Osteoblast (primary cell): Measurements from ENCODE around the gene ATP1A3. TPM values are rescaled to one million over a fixed set of nuclear protein-coding genes. Genes with fewer than 3 reads are reported as not detected.
A peak's percentile ranks its signal among the peaks of the same experiment; 100 is the strongest.

ENCODE experiments used
- DNase-seq: peaks from one replicate; pipeline ENCODE4 v3.0.0; 2011; ENCODE audit warnings: low spot score, mixed read lengths; ENCODE audit not compliant: insufficient read length; ENCODE audit errors: missing footprints
- H2AFZ ChIP-seq: 2 replicates; pipeline ENCODE4 v1.6.0; 2011; ENCODE audit warnings: mild to moderate bottlenecking, low read length
- H3K27ac ChIP-seq: 2 replicates; pipeline ENCODE4 v1.5.1; 2011; ENCODE audit warnings: mild to moderate bottlenecking, low read depth, low read length, moderate library complexity
- H3K27me3 ChIP-seq: 2 replicates; pipeline ENCODE4 v1.6.0; 2012; ENCODE audit warnings: mild to moderate bottlenecking, control low read depth, inconsistent platforms, low read length, moderate library complexity; ENCODE audit not compliant: insufficient read depth
- H3K36me3 ChIP-seq: 2 replicates; pipeline ENCODE4 v1.5.1; 2011; ENCODE audit warnings: mild to moderate bottlenecking, low read length, control low read depth, moderate library complexity; ENCODE audit not compliant: insufficient read depth
- H3K4me1 ChIP-seq: 2 replicates; pipeline ENCODE4 v1.5.1; 2011; ENCODE audit warnings: mild to moderate bottlenecking, low read length, control low read depth, moderate library complexity; ENCODE audit not compliant: insufficient read depth
- H3K4me2 ChIP-seq: 2 replicates; pipeline ENCODE4 v1.6.0; 2011; ENCODE audit warnings: mild to moderate bottlenecking, low read length; ENCODE audit not compliant: insufficient read depth
- H3K4me3 ChIP-seq: fragments of 200-600 bp; sonication (generic); 3 replicates; pipeline ENCODE4 v1.5.1; 2012; ENCODE audit warnings: mild to moderate bottlenecking, low read length, inconsistent platforms; ENCODE audit not compliant: insufficient read depth
- H3K79me2 ChIP-seq: 2 replicates; pipeline ENCODE4 v1.6.0; 2012; ENCODE audit warnings: mild to moderate bottlenecking, low read length, control low read depth, inconsistent platforms; ENCODE audit not compliant: insufficient read depth
- H3K9me3 ChIP-seq: 2 replicates; pipeline ENCODE4 v1.5.1; 2011; ENCODE audit warnings: low read depth, low read length, control low read depth
- H4K20me1 ChIP-seq: 2 replicates; pipeline ENCODE4 v1.6.0; 2012; ENCODE audit warnings: mild to moderate bottlenecking, low read length, control low read depth; ENCODE audit not compliant: insufficient read depth
- total RNA-seq: library from RNA; depleted of rRNA; stranded (reverse); fragments of >200 nt; gene quantifications from 2 replicates; pipeline ENCODE4 v1.2.3, GENCODE V29; 2012
- TF ChIP-seq, protein P1 (sequence below): IDR thresholded peaks from 2 replicates; pipeline ENCODE4 v1.5.1; 2011; ENCODE audit warnings: mild to moderate bottlenecking, low read depth, low read length, moderate library complexity; ENCODE audit errors: extremely low read depth

The ATP1A3 gene
- total RNA-seq, 1 donor, result under 0.01 TPM

DNA sequence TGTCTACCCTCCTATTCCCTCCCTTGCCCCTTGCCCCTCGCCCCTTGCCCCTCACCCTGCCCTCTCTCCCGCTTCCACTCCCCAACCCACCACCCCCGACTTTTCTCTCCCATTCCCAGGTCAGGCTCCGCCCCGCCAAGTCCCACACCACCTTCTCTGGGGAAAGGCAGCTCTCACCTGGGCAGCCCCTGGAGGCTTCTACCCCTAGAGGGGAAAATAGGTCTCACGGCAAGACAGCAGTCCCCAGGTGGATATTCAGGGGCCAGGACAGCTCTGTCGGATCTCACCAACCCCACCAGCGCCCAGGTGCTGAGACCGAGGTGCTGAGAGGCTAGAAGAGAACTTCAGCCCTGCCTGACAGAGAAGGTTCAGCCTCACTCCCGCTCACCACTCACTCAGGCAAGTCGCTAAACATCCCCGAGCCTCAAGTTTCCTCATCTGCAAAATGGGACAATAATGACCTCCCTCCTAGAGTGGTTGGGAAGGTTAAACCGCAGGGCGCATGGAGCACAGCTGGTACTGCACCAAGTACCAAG is 64.4 kb downstream of the ATP1A3 start:
- TF ChIP-seq, protein P1, sequence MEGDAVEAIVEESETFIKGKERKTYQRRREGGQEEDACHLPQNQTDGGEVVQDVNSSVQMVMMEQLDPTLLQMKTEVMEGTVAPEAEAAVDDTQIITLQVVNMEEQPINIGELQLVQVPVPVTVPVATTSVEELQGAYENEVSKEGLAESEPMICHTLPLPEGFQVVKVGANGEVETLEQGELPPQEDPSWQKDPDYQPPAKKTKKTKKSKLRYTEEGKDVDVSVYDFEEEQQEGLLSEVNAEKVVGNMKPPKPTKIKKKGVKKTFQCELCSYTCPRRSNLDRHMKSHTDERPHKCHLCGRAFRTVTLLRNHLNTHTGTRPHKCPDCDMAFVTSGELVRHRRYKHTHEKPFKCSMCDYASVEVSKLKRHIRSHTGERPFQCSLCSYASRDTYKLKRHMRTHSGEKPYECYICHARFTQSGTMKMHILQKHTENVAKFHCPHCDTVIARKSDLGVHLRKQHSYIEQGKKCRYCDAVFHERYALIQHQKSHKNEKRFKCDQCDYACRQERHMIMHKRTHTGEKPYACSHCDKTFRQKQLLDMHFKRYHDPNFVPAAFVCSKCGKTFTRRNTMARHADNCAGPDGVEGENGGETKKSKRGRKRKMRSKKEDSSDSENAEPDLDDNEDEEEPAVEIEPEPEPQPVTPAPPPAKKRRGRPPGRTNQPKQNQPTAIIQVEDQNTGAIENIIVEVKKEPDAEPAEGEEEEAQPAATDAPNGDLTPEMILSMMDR, result no peak
- DNase-seq, result no peak
- Histone ChIP-seq H3K4me1 (peaks cover 7% of the 10 kb centered on the region), H2AFZ (no peak overlapping the region), H3K27ac (no peak overlapping the region), H3K79me2 (no peaks in the 10 kb centered on the region), H3K27me3 (peaks cover 59% of the 10 kb centered on the region), H3K4me3 (no peak overlapping the region), H4K20me1 (no peaks in the 10 kb centered on the region), H3K36me3 (no peaks in the 10 kb centered on the region), H3K9me3 (no peaks in the 10 kb centered on the region), H3K4me2 (no peak overlapping the region)

DNA sequence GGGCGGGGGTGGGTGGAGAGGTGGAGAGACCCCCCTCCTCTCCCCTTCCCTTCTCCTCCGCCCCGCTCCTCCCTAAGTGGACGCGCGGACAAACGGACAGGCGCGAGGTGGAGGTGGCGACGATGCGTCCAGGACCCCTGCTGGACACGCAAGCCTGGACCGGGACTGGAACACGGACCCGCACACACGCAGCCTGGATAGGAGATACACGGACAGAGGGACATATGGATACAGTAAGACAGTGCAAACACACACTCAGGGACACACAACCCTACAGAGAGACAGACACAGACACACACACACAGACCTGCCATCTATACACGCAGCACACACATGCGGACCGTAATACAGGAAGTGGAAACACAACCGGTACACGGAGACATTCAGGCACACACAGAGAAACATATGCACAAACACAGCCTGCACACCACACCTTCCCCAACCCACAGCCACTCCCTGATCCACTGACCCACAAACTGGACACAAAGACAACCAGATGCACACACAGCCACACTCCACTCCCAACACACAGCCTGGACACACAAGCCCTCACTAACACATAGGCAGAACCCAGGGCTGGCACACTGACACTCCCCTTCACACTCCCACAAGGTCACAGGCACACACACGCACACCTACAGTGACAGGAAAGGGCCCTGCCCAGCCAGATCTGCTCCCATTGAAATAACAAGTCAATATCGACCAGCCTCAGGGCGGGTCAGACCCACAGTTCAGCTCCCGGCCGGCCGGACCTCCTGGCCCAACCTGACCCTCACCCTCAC is 65.1 kb downstream of the ATP1A3 start:
- Histone ChIP-seq H3K4me1 (peaks cover 7% of the 10 kb centered on the region), H3K9me3 (no peaks in the 10 kb centered on the region), H3K27ac (no peak overlapping the region), H2AFZ (peak overlapping the region; percentile 51), H3K27me3 (peaks cover 54% of the 10 kb centered on the region), H3K4me2 (peak overlapping the region; percentile 73), H3K36me3 (no peaks in the 10 kb centered on the region), H3K79me2 (no peaks in the 10 kb centered on the region), H4K20me1 (no peaks in the 10 kb centered on the region), H3K4me3 (peak overlapping the region; percentile 64)
- TF ChIP-seq, protein P1, result no peak
- peak; percentile 92 for DNase-seq

DNA sequence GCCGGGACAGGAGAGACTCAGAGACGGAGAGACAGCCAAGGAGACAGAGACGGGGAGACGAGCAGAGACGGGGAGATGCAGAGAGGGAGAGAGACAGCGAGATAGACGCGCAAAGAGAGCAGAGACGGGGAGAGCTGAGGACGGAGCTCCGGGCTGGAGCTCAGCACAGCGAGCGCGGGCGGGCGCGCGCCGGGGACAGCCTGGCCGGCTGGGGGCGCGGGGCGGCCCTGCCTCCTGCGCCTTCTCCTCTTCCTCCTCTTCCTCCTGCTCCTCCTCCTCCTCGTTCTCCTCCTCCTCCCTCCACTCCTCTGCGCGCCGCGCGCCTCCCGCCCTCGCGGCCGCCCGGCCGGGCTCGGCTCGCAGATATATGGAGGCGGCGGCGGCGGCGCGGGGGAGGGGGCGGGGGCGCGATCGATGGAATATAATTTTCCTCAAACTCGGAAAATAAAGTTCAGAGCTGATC is 65.8 kb downstream of the ATP1A3 start, which contains the start of gene ERFL:
TSS of gene ERFL (minus strand) at position 229 of the 463 bp plus-strand sequence. CDS start 15,530 bp downstream, outside the sequence.
- no peaks in the 10 kb centered on the region for H3K79me2 ChIP-seq
- H3K4me1 ChIP-seq, result peaks cover 7% of the 10 kb centered on the region
- H3K4me2 ChIP-seq, result peak within 1 kb of the TSS; percentile 73
- TF ChIP-seq, protein P1, result no peak
- no peaks in the 10 kb centered on the region for H3K9me3 ChIP-seq
- H3K36me3 ChIP-seq, result no peaks in the 10 kb centered on the region
- peak within 1 kb of the TSS; percentile 64 for H3K4me3 ChIP-seq
- peak within 1 kb of the TSS; percentile 59 for H2AFZ ChIP-seq
- H3K27ac ChIP-seq, result no peak within 1 kb of the TSS
- peaks cover 49% of the 10 kb centered on the region for H3K27me3 ChIP-seq
- no peaks in the 10 kb centered on the region for H4K20me1 ChIP-seq
- peak; percentile 95 for DNase-seq
